ENCODE results near the gene SLC22A25.

The SLC22A25 gene

DNA sequence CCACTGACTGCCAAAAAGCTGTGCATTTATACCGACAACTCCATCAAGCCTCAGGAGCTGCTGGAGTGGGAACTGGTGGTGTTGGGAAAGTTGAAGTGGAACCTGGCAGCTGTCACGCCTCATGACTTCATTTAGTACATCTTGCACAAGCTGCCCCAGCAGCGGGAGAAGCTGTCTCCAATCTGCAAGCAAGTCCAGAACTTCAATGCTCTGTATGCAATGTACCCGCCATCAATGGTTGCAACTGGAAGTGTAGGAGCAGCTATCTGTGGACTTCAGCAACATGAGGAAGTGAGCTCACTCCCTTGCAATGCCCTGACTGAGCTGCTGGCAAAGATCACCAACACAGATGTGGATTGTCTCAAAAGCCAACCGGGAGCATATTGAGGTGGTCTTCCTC, at the start of gene SLC22A25:
TSS of gene SLC22A25 (minus strand) at position 67 of the 400 bp plus-strand sequence. CDS start 13,947 bp downstream, outside the sequence.
- H3K27ac ChIP-seq (ENCODE audit: low read length), result no peak within 1 kb of the TSS
- H3K4me3 ChIP-seq (ENCODE audit: low read length), result no peak within 1 kb of the TSS
- no peaks in the 10 kb centered on the region for H3K9me3 ChIP-seq (ENCODE audit: control insufficient read depth, low read depth, low read length)
- H3K4me1 ChIP-seq (ENCODE audit: control insufficient read depth, low read depth, low read length), result peaks cover 6% of the 10 kb centered on the region
- no peak within 1 kb of the TSS for H3K9ac ChIP-seq (ENCODE audit: low read length)
- H3K27me3 ChIP-seq (ENCODE audit: control insufficient read depth, insufficient read depth, low read length), result no peaks in the 10 kb centered on the region
- H3K36me3 ChIP-seq (ENCODE audit: control insufficient read depth, low read depth, low read length), result no peaks in the 10 kb centered on the region

DNA sequence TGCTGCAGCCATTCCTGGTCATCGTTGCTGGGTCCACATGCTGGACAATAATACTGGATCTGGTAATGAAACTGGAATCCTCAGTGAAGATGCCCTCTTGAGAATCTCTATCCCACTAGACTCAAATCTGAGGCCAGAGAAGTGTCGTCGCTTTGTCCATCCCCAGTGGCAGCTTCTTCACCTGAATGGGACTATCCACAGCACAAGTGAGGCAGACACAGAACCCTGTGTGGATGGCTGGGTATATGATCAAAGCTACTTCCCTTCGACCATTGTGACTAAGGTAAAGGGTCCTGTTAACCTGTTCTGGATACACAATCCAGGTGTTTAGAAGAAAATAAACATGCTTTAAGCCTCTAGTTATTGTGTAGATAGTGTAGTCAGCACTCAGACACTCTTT, 46.9 kb upstream of the SLC22A25 start:
- H3K27me3 ChIP-seq (ENCODE audit: control insufficient read depth, insufficient read depth, low read length), result no peaks in the 10 kb centered on the region
- H3K4me1 ChIP-seq (ENCODE audit: control insufficient read depth, low read depth, low read length), result no peaks in the 10 kb centered on the region
- no peak overlapping the region for H3K4me3 ChIP-seq (ENCODE audit: low read length)
- H3K9ac ChIP-seq (ENCODE audit: low read length), result no peak overlapping the region
- no peaks in the 10 kb centered on the region for H3K36me3 ChIP-seq (ENCODE audit: control insufficient read depth, low read depth, low read length)
- no peaks in the 10 kb centered on the region for H3K9me3 ChIP-seq (ENCODE audit: control insufficient read depth, low read depth, low read length)
- H3K27ac ChIP-seq (ENCODE audit: low read length), result no peak overlapping the region

DNA sequence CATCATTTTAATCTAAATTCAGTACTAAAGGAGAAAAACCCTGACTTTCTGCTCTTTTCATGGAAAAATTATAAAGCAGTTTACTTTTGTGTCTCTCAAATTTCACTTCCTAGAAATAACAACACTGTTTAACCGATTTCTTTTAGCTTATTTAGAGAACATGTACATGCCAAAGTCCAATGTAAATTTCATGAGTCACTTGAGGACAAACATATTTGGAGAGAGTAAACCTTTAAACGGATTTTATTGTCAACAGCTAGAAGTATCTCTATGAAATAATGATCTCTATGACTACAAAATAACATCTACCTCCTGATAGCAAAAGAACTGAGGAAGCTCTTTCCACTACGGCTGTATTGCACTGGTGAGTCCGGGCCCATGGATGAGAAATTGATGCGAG, 46.3 kb upstream of the SLC22A25 start:
- Histone ChIP-seq H3K27me3 (ENCODE audit: control insufficient read depth, insufficient read depth, low read length) (no peaks in the 10 kb centered on the region), H3K4me1 (ENCODE audit: control insufficient read depth, low read depth, low read length) (no peaks in the 10 kb centered on the region), H3K9me3 (ENCODE audit: control insufficient read depth, low read depth, low read length) (no peaks in the 10 kb centered on the region), H3K36me3 (ENCODE audit: control insufficient read depth, low read depth, low read length) (no peaks in the 10 kb centered on the region), H3K4me3 (ENCODE audit: low read length) (no peak overlapping the region), H3K27ac (ENCODE audit: low read length) (no peak overlapping the region), H3K9ac (ENCODE audit: low read length) (no peak overlapping the region)

DNA sequence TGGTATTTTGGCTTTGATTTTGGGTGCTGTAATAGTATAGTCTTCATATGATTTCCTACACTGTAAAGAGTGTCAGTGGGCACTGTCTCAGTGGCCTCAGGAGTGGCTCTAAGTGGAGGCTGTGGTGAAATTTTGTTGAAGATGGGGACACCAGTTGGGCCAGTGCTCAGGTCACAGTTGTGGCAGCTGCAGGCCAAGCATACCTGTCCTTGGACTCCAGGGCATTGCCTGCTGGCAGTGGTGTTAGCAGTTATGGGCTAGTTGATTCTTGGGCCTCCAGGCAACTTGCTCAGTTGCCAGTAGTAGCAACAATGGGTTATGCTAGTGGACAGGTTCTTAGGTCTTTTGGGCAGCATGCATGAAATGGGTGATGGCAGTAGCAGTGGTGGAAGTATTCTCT, 39.2 kb upstream of the SLC22A25 start:
- H3K9ac ChIP-seq (ENCODE audit: low read length), result no peak overlapping the region
- no peak overlapping the region for H3K27ac ChIP-seq (ENCODE audit: low read length)
- no peak overlapping the region for H3K4me3 ChIP-seq (ENCODE audit: low read length)
- no peaks in the 10 kb centered on the region for H3K36me3 ChIP-seq (ENCODE audit: control insufficient read depth, low read depth, low read length)
- no peaks in the 10 kb centered on the region for H3K9me3 ChIP-seq (ENCODE audit: control insufficient read depth, low read depth, low read length)
- no peaks in the 10 kb centered on the region for H3K4me1 ChIP-seq (ENCODE audit: control insufficient read depth, low read depth, low read length)
- no peaks in the 10 kb centered on the region for H3K27me3 ChIP-seq (ENCODE audit: control insufficient read depth, insufficient read depth, low read length)

DNA sequence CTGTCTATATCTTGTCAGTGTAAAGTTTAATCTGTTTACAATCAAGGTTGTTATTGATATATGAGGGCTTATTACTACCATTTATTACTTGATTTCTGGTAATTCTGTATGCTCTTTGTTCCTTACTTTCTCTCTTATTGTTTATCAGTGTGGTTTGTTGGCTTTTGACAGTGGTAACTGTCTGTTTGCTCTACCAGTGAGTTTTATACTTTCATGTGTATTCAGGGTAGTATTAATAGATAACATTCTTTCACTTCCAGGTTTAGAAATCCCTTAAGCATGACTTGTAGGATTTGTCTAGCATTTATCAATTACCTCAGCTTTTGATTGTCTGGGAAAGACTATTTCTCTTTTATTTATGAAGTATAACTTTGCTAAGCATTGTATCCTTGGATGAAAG, 37.5 kb upstream of the SLC22A25 start:
- Histone ChIP-seq H3K4me1 (ENCODE audit: control insufficient read depth, low read depth, low read length) (no peaks in the 10 kb centered on the region), H3K9ac (ENCODE audit: low read length) (no peak overlapping the region), H3K27ac (ENCODE audit: low read length) (no peak overlapping the region), H3K36me3 (ENCODE audit: control insufficient read depth, low read depth, low read length) (no peaks in the 10 kb centered on the region), H3K9me3 (ENCODE audit: control insufficient read depth, low read depth, low read length) (no peaks in the 10 kb centered on the region), H3K4me3 (ENCODE audit: low read length) (no peak overlapping the region), H3K27me3 (ENCODE audit: control insufficient read depth, insufficient read depth, low read length) (no peaks in the 10 kb centered on the region)

DNA sequence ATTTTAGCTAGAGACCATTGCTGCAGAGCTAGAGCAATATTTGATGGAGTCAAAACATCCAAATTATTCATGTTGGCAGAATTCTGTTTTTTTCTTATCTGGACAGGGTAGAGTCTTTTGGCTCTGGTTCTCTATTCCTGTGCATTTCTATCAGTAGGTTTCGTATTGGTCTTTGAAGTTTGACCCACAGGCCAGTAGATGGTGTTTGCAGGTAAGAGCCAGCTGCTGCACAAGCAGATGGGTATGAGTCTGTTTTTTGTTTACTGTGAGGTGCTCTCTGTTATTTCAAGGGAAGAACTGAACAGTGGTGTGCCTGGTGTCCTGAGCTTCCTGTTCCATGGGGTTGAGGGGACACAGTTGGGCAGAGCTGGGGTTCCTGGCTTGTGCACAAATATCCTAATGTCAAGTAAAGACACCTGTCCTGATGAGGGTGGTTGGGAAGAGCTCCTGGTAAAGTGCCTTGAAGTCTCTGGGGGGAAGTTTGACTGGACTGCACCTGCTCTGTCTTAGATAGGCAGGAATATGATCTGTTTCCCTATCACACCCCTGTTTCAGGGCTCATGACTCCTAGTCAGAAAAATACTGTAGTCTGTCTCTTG, 34.0 kb upstream of the SLC22A25 start:
- Histone ChIP-seq H3K9ac (ENCODE audit: low read length) (no peak overlapping the region), H3K4me1 (ENCODE audit: control insufficient read depth, low read depth, low read length) (no peaks in the 10 kb centered on the region), H3K27ac (ENCODE audit: low read length) (no peak overlapping the region), H3K4me3 (ENCODE audit: low read length) (no peak overlapping the region), H3K9me3 (ENCODE audit: control insufficient read depth, low read depth, low read length) (no peaks in the 10 kb centered on the region), H3K27me3 (ENCODE audit: control insufficient read depth, insufficient read depth, low read length) (no peaks in the 10 kb centered on the region), H3K36me3 (ENCODE audit: control insufficient read depth, low read depth, low read length) (no peaks in the 10 kb centered on the region)

DNA sequence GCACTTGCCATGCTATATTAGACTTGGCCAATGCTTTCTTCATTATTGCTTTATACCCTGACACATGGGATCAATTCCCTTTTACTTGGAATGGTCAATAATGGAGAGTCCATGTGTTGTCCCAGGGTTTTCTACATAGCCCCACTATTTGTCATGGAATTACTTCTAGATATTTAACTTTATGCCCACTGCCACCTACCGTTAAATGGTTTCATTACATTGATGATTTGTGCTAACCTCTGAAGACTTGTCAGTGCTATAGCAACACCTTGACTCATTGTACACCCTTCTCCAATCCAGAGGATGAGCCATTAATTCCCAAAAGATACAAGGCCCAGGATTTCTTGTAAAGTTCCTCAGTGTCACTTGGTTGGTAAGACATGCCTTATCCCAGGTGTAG, 31.4 kb upstream of the SLC22A25 start:
- no peaks in the 10 kb centered on the region for H3K27me3 ChIP-seq (ENCODE audit: control insufficient read depth, insufficient read depth, low read length)
- no peak overlapping the region for H3K27ac ChIP-seq (ENCODE audit: low read length)
- H3K9me3 ChIP-seq (ENCODE audit: control insufficient read depth, low read depth, low read length), result no peaks in the 10 kb centered on the region
- H3K9ac ChIP-seq (ENCODE audit: low read length), result no peak overlapping the region
- H3K4me1 ChIP-seq (ENCODE audit: control insufficient read depth, low read depth, low read length), result no peaks in the 10 kb centered on the region
- no peak overlapping the region for H3K4me3 ChIP-seq (ENCODE audit: low read length)
- H3K36me3 ChIP-seq (ENCODE audit: control insufficient read depth, low read depth, low read length), result no peaks in the 10 kb centered on the region

DNA sequence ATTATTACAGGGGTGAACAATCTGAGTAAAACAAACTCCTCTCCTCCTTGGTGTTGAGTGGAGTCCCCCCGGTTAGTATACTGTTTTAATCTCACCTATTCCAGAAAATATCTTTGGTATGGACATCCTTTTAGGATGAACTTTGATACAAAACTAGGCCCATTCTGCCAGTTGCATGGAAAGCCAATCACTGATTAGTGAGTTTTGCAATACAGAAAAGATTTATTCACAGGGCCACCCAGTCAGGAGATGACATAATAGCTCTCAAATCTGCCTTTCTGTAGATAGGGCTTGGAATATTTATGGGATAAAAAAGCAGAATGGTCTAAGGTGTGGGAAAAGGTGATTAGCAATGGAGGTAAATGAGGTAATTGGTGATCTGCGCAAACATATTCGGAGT, 30.3 kb upstream of the SLC22A25 start:
- Histone ChIP-seq H3K27me3 (ENCODE audit: control insufficient read depth, insufficient read depth, low read length) (no peaks in the 10 kb centered on the region), H3K27ac (ENCODE audit: low read length) (no peak overlapping the region), H3K9me3 (ENCODE audit: control insufficient read depth, low read depth, low read length) (no peaks in the 10 kb centered on the region), H3K36me3 (ENCODE audit: control insufficient read depth, low read depth, low read length) (no peaks in the 10 kb centered on the region), H3K4me3 (ENCODE audit: low read length) (no peak overlapping the region), H3K9ac (ENCODE audit: low read length) (no peak overlapping the region), H3K4me1 (ENCODE audit: control insufficient read depth, low read depth, low read length) (no peaks in the 10 kb centered on the region)

DNA sequence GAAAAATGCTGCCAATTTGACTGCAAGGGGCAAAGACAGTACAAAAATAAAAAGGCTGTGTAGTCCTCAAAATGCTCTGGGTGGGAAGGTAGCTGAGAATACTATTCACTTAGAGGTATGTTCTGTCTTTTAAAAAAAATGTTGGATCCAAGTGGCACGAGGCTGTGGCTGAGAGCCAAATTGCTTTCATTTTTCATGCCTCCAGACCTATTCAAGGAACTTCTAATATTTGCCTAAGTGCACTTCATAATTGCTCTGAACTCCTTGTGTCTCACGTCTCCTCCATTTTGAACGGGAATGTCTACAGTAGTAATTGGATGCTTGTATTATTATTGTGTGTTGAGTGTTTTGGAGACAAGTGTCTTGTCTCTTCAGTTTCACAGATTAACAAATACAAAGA, 19.1 kb upstream of the SLC22A25 start:
- no peak overlapping the region for H3K9ac ChIP-seq (ENCODE audit: low read length)
- no peaks in the 10 kb centered on the region for H3K36me3 ChIP-seq (ENCODE audit: control insufficient read depth, low read depth, low read length)
- H3K4me1 ChIP-seq (ENCODE audit: control insufficient read depth, low read depth, low read length), result no peaks in the 10 kb centered on the region
- H3K27me3 ChIP-seq (ENCODE audit: control insufficient read depth, insufficient read depth, low read length), result no peaks in the 10 kb centered on the region
- H3K4me3 ChIP-seq (ENCODE audit: low read length), result no peak overlapping the region
- H3K27ac ChIP-seq (ENCODE audit: low read length), result no peak overlapping the region
- no peaks in the 10 kb centered on the region for H3K9me3 ChIP-seq (ENCODE audit: control insufficient read depth, low read depth, low read length)

DNA sequence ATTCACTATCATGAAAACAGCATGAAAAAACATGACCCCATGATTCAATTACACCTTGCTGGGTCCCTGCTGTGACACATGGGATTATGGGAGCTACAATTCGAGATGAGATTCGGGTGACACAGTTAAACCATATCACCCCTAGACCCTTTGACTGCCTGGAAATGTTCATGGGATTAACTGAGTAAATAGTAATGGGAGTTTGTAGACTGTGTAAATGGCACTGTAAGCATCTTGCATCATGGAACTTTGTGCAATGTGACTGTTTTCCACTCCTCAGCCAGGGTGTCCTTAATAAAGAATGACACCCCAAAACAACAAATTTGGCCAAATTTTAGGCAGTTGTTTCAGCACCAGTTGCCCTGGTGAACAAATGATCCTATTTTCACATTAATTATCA, 7.9 kb upstream of the SLC22A25 start:
- no peaks in the 10 kb centered on the region for H3K9me3 ChIP-seq (ENCODE audit: control insufficient read depth, low read depth, low read length)
- no peak overlapping the region for H3K4me3 ChIP-seq (ENCODE audit: low read length)
- no peak overlapping the region for H3K27ac ChIP-seq (ENCODE audit: low read length)
- no peaks in the 10 kb centered on the region for H3K4me1 ChIP-seq (ENCODE audit: control insufficient read depth, low read depth, low read length)
- no peaks in the 10 kb centered on the region for H3K27me3 ChIP-seq (ENCODE audit: control insufficient read depth, insufficient read depth, low read length)
- no peaks in the 10 kb centered on the region for H3K36me3 ChIP-seq (ENCODE audit: control insufficient read depth, low read depth, low read length)
- H3K9ac ChIP-seq (ENCODE audit: low read length), result no peak overlapping the region

DNA sequence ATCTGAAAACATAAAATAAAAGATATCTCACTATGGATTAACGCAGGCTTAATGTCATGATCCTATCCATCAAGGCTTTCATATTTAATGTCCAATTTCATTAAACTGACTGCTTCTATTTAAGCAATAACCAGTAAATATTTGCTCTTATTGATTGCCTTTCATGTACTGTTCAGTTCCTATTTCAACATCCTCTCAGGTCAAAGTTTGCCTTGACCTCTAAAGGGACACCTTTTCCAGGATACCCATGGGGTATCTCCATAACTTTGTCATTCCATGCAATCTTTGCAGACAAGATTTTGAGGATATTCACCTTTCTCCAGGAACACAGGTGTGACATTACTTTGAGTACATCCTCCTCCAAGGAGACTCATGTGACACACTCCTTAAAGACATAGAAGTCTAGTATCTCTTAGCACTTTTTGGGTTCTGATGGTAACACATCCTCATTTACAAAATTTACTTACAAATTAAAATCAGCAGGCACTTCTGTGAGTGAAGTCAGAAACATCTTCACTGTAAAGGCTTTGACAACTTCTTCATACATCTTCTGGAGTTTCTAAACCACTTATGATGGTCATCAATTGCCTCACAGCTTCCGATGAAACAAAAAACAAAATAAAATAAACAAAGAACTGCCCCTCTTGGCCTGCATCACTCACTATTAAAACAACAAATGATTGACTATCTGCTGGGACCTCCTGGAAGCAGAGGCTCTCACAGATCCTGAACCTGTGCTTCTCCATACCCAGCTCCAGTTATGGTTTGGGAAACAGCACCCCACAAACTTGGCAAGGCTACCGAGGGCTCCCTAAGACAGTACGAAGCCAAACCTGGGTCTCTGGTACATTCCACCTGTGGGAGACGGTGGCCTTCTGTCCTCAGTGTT, 7.0 kb upstream of the SLC22A25 start:
- H3K27ac ChIP-seq (ENCODE audit: low read length), result no peak overlapping the region

DNA sequence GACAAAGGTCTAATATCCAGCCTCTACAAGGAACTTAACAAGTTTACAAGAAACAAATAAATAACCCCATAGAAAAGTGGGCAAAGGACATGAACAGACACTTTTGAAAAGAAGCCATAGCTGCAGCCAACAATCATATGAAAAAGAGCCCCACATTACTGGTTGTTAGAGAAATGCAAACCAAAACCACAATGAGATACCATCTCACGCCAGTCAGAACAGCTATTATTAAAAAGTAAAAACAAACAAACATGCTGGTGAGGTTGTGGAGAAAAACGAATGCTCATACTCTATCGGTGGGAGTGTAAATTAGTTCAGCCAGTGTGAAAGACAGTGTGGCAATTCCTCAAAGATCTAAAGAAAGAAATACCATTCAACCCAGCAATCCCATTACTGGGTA, 5.6 kb upstream of the SLC22A25 start:
- Histone ChIP-seq H3K36me3 (ENCODE audit: control insufficient read depth, low read depth, low read length) (no peaks in the 10 kb centered on the region), H3K4me1 (ENCODE audit: control insufficient read depth, low read depth, low read length) (peaks cover 6% of the 10 kb centered on the region)

More for the DNA sequence above, 7.0 kb upstream of the SLC22A25 start:
- H3K4me1 ChIP-seq (ENCODE audit: control insufficient read depth, low read depth, low read length), result no peaks in the 10 kb centered on the region
- no peak overlapping the region for H3K4me3 ChIP-seq (ENCODE audit: low read length)
- H3K36me3 ChIP-seq (ENCODE audit: control insufficient read depth, low read depth, low read length), result no peaks in the 10 kb centered on the region
- H3K9ac ChIP-seq (ENCODE audit: low read length), result no peak overlapping the region
- no peaks in the 10 kb centered on the region for H3K27me3 ChIP-seq (ENCODE audit: control insufficient read depth, insufficient read depth, low read length)
- no peaks in the 10 kb centered on the region for H3K9me3 ChIP-seq (ENCODE audit: control insufficient read depth, low read depth, low read length)

More for the DNA sequence above, 5.6 kb upstream of the SLC22A25 start:
- H3K27ac ChIP-seq (ENCODE audit: low read length), result no peak overlapping the region
- no peak overlapping the region for H3K9ac ChIP-seq (ENCODE audit: low read length)
- no peak overlapping the region for H3K4me3 ChIP-seq (ENCODE audit: low read length)
- no peaks in the 10 kb centered on the region for H3K9me3 ChIP-seq (ENCODE audit: control insufficient read depth, low read depth, low read length)
- no peaks in the 10 kb centered on the region for H3K27me3 ChIP-seq (ENCODE audit: control insufficient read depth, insufficient read depth, low read length)

Data from iPS-18a (cell line).